ENCODE data around the gene SLC26A1.

SLC26A1 gene

DNA sequence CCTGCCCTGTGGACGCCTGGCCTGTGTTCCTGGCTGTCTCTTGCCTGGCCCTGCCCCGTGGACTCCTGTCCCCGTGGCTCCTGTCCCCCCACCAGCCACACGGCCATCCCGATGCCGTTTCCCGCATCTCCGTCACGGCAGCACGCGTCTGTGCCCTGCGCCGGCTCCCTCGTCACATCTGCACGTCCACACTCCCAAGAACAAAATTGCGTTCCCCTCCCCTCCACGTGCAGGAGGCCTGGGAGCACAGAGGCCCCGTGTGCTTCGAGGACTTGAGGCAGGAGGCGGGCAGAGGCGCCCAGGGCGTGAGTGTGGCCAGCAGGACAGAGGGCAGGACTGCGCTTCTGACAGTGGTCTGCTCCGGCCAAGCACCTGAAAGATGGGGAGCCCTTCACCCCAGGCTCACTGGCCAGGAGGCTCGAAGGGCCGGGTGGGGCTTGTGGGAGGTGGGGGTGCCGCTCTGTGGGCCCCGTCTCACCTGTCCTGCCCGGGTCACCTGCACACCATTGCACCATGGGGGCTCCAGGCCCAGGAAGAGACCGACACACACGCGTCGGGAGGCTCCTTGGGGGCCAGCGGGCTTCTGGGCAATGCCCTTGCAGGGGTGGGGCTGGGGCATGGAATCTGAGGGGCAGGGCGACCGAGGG lies 35.5 kb upstream of the SLC26A1 start:
- no peak for DNase-seq (ENCODE audit: low read depth in 2 of 2)

- DNase-seq (ENCODE audit: low read depth in 2 of 2), result no peak
Observed at GRCh38 chr4:1027915-1028238, 34.7 kb upstream of the SLC26A1 start.

GRCh38 chr4:1027219-1027914 lies 34.2 kb upstream of the SLC26A1 start:
- DNase-seq (ENCODE audit: low read depth in 2 of 2), result no peak

DNA sequence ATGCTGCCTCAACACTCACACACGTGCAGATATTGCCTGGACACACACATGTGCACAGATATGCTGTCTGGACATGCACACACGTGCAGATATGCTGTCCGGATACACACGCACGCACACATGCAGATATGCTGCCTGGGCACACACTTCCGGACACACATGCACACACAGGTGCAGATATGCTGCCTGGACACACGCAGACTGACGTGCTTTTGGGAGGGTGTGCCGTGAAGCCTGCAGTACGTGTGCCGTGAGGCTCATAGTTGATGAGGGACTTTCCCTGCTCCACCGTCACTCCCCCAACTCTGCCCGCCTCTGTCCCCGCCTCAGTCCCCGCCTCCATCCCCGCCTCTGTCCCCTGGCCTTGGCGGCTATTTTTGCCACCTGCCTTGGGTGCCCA lies 32.9 kb upstream of the SLC26A1 start:
- no peak for DNase-seq (ENCODE audit: low read depth in 2 of 2)

- no peak for DNase-seq (ENCODE audit: low read depth in 2 of 2)
Observed at GRCh38 chr4:1024882-1025545, 31.8 kb upstream of the SLC26A1 start.

DNA sequence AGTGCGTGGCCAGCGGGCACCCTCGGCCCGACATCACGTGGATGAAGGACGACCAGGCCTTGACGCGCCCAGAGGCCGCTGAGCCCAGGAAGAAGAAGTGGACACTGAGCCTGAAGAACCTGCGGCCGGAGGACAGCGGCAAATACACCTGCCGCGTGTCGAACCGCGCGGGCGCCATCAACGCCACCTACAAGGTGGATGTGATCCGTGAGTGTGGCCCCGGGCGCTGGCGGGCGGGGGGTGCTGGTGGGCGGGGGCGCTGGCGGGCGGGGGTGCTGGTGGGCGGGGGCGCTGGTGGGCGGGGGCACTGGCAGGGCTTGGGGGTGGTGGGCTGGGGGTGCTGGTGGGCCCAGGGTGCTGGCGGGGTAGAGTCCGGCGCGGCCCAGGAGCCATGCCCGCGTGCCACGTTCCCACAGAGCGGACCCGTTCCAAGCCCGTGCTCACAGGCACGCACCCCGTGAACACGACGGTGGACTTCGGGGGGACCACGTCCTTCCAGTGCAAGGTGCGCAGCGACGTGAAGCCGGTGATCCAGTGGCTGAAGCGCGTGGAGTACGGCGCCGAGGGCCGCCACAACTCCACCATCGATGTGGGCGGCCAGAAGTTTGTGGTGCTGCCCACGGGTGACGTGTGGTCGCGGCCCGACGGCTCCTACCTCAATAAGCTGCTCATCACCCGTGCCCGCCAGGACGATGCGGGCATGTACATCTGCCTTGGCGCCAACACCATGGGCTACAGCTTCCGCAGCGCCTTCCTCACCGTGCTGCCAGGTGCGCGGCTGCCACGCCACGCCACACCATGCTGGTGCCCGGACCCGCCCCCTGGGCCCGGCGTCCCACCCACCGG lies 30.9 kb upstream of the SLC26A1 start:
- no peak for DNase-seq (ENCODE audit: low read depth in 2 of 2)

- no peak for DNase-seq (ENCODE audit: low read depth in 2 of 2)
Observed at GRCh38 chr4:1023075-1023640, 30.0 kb upstream of the SLC26A1 start.

DNA sequence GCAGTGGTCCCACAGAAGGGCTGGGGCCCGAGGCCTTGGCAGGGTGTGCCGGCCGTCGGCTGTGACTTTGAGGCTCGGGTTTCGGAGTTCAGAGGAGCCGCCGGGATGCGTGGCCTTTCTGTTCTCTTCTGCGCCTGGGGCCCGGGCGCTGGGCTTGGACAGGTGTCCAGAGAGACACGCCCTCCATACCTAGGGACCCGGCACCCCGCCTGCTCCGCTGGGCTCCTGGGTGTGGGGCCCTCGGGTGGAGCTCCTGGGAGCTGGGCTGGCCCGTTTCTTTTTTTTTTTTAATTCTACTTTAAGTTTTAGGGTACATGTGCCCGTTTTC lies 29.5 kb upstream of the SLC26A1 start:
- no peak for DNase-seq (ENCODE audit: low read depth in 2 of 2)

GRCh38 chr4:1022051-1022738 lies 29.0 kb upstream of the SLC26A1 start:
- no peak for DNase-seq (ENCODE audit: low read depth in 2 of 2)

- DNase-seq (ENCODE audit: low read depth in 2 of 2), result no peak
Observed at GRCh38 chr4:1021386-1022050, 28.3 kb upstream of the SLC26A1 start.

- DNase-seq (ENCODE audit: low read depth in 2 of 2), result no peak
Observed at GRCh38 chr4:1019729-1020470, 26.7 kb upstream of the SLC26A1 start.

DNA sequence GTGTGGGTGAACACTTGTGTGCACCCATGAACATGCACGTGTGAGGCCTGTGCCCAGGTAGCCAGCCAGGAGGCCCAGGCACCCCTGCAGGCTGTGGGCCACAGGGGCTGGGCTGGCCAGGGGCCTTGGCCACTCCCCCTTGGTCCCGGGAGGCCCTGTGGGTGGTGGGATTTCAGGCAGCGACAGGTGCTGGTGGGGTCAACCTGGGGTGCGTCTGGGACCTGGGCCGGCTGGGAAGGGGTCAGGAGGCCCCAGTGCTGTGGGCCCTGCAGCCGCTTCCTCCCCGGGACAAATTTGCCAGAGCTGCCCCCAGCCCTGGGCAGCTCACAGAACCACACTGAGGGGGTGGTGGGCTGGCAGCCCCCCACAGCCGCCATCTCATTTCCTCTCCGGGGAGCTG lies 26.1 kb upstream of the SLC26A1 start:
- DNase-seq (ENCODE audit: low read depth in 2 of 2), result no peak

DNA sequence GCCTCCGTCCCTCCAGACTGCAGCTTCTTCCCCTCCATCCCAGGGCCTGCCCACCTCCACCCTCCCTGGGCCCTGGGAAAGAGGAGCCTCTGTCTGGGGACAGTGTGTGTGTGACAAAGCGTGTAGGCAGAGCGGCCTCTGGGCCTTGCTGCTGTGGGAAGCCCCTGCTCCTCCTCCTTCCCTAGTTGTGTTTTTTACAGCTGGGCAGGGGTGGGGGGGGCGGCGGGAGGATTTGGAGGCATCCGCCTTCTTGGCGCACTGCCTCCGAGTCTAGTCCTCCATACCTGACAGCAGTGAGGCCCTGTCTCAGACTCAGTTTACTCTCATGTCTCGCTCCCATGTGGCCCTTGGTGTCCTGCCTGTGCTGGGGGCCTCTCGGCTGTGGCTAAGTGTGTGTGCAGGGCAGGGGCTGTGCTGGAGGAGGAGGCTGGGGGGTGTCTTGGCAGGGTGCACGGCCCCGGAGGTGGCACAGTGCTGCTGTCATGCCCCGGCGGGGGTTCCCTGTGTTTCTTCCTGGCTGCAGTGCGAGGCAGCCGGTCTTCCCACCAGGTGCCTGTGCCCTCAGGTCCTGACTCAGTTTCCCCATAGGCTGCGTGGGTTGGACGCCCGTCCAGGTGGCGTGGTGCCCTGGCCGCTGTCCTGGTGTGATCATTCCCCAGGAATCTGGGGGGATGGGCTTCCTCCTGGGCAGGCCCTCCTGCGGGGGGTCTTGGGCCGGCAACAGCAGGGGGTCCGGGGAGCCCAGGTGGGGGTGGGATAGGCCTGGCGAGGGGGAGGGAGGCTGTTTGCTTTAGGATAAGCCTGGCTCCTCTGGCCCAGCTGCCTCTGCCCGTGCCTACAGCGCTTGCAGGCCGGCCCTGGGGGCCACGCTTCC lies 25.2 kb upstream of the SLC26A1 start:
- DNase-seq (ENCODE audit: low read depth in 2 of 2), result no peak

GRCh38 chr4:1017706-1018105 lies 24.5 kb upstream of the SLC26A1 start:
- DNase-seq (ENCODE audit: low read depth in 2 of 2), result no peak

DNA sequence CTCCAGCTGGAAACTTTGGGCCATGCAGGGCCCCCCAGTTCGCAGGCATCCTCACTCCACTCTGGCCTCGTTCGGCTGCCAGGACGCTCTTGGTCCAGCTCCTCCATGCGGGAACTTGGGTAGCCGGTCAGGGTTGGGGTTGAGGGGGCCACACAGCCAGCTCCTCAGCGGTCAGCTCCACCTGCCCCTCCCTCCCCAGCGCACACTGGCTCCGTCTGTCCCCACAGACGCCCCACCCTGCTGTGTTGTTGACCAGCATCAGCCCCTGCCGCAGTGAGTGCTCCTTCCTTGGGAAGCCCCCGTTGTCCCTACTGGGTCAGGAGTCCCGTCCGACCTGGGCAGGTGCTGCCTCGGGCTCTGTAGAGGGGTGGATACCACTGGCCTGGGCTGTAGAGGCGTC lies 24.0 kb upstream of the SLC26A1 start:
- DNase-seq (ENCODE audit: low read depth in 2 of 2), result no peak

DNA sequence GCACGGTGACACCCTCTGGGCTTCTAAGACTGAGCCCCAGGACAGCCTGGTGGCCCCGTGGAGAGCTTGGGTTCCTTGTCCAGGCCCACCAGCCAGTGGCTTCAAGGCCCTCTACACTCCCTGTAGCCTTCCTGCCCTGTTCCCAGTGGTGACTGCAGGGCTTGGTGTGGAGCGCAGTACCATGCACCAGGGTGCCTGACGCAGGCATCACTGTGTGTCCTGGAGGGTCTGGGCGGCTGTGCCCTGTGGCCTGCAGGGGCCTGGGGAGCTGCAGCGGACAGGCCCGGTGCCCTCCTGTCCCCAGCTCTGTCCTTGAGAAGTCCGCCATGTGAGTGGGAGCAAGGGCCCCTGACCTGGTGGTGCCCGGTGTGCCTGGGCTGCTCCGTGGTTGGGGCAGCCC lies 22.5 kb upstream of the SLC26A1 start:
- DNase-seq (ENCODE audit: low read depth in 2 of 2), result no peak

DNA sequence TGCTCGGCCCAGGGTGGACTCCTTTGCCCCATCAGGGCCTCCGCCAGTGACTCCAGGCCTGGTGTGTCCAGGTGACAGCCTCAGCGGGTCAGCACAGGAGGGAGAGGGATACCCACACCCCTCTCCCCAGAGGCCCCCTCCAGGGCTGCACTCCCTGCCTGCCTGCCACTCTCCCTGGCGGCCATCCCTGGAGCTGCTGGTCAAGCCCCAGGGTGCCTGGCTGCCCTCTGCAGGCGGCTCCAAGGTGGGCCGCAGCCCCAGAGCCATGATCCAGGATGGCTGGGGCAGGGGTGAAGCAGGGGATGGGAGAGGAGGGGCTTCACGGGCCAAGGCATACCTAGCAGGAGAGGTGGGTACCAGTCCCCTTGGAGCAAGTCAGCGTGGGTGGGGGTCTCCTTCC lies 22.0 kb upstream of the SLC26A1 start:
- no peak for DNase-seq (ENCODE audit: low read depth in 2 of 2)

GRCh38 chr4:1014291-1015167 lies 21.3 kb upstream of the SLC26A1 start:
- no peak for DNase-seq (ENCODE audit: low read depth in 2 of 2)

All from stimulated activated CD8-positive, alpha-beta memory T cell treated with anti-CD3 and anti-CD28 coated beads, Interleukin-7, amount 100 ng/mL, for 4 hours (primary cell).